SH-SY5Y (cell line): ENCODE data around the gene NOL4L.

Experiments used
- GATA2 ChIP-seq: IDR thresholded peaks from 2 replicates; pipeline ENCODE4 v1.6.1; 2011; ENCODE audit warnings: mild to moderate bottlenecking, low read depth, low read length
- GATA3 ChIP-seq: IDR thresholded peaks from 2 replicates; pipeline ENCODE4 v1.6.1; 2011; ENCODE audit warnings: low read depth, mild to moderate bottlenecking, low read length, moderate library complexity

Gene NOL4L

GRCh38 chr20:32519381-32519730 is 65.8 kb downstream of the NOL4L start:
- TF ChIP-seq GATA3 (no peak), GATA2 (no peak)

DNA sequence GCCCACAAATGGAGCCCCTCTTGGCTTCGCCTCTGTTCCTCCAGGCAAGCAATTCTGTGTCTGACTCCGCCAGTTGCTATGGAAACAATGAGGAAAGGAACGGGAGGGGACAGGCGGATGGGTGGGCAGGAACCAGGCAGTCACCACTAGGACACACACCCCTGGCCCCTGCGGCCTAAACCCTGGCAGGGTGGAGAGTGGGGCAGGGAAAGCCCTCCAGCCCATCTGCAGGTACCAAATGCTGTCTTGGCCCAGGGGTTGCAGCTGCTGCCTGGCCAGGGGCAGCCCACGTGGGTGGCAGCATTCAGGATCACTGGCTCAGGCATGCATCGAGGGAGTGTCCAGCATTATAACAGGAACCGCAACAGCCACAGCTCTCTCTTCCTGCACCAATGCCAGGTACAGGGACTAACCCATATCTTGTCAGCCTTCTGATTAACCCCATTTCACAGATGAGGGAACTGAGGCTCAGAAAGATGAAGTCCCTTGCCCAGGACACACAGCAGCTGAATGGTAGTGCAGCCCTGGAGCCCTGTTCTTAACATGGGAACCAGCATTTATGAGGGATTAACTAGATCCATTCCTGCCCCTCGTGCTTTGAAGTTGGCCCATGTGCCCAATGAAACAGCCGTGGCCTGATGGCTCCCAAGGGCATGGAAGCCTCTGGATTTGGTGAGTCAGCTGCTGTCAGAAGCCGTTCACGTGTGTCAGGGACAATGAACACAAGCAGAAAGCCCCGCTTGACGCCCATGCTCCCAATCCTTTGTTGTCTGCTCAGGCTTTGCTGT is 66.3 kb downstream of the NOL4L start:
- TF ChIP-seq GATA3 (no peak), GATA2 (no peak)

DNA sequence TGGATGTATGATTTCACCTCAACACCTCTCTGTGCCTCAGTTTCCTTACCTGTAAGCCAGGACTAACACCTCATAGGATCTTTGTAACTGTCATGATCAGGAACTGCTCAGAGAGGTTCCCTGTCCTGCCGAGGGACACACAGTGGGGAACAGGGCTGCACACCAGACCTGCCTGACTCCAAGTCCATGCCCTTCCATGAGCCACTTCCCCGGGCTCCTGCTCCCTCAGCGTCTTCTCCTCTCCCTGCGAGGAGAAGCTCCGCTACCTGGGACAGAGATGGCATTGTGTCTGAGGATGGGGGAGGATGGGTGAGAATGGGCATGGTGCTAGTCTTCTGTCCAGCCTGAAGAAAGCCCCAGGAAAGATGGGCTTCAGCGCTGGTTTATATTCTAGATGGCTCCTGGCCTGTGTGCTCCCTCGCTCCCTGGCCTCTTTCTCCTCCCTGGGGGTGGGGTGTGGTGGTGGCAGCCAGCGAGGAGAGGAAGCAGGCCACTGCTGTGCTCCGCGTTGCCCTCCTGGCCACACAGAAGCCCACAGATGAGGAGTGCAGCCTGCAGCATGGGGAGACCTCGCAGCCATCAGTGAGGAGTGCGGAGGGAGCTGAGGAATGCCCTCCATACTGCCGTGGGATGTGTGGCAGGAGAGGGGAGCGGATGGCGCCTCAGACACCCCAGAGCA is 67.1 kb downstream of the NOL4L start:
- TF ChIP-seq GATA2 (no peak), GATA3 (no peak)

GRCh38 chr20:32517518-32517873 is 67.6 kb downstream of the NOL4L start:
- TF ChIP-seq GATA3: no peak
- no peak for TF ChIP-seq GATA2

- TF ChIP-seq GATA2 (peak; percentile 100), GATA3 (no peak; the same call in 1 of the 2 replicates)
These were observed 68.3 kb downstream of the NOL4L start for GRCh38 chr20:32516583-32517517.

GRCh38 chr20:32515631-32516101 is 69.5 kb downstream of the NOL4L start:
- TF ChIP-seq GATA2 (no peak), GATA3 (no peak)

- TF ChIP-seq GATA3 (no peak), GATA2 (no peak)
These were observed 70.4 kb downstream of the NOL4L start for GRCh38 chr20:32514760-32515159.

DNA sequence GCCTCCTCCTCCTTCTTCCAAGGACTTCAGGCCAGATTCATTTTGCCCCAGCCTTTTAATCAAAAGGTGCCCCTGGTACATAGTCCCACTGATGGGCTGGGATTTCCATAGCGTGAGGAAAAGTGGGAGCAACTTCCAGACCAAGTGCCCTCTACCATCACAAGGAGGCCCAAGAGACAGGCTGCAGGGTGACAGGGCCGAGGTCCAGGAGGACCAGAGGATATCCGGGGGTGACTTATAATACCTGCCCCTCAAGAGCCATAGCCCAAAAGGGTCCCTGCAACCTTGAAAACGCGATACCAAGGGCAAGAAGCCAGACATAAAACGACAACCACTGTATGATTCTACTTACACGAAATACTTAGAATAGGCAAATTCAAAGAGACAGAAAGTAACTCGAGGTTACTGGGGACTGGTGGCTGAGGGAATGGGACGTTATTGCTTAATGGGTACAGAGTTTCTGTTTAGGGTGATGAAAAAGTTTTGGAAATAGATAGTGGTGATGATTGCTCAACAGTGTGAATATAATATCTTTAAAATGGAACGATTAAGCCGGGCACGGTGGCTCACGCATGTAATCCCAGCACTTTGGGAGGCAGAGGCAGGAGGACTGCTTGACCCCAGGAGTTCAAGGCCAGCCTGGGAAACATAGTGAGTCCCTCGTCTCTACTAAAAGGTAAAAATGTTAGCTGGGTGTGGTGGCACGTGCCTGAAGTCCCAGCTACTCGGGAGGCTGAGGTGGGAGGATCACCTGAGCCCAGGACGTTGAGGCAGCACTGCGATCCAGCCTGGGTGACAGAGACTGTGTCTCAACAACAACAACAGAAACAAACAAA is 71.9 kb downstream of the NOL4L start:
- TF ChIP-seq GATA2 (no peak), GATA3 (no peak)

DNA sequence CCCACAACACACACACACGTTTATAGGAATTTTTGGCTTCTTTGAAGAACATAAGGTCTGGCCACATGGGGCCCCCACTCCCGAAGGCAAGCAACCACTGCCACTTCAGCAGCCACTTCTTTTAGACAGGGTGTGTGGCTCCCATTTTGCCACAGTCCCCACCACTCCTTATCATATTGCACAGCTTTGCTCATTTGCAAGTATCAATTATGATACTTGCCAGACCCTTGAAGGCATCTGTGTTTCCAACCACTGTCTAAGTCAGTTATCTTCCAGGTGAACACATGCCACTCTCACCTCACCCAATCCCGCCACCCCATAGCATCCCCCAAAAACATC is 73.1 kb downstream of the NOL4L start:
- TF ChIP-seq GATA3 (no peak), GATA2 (no peak)

DNA sequence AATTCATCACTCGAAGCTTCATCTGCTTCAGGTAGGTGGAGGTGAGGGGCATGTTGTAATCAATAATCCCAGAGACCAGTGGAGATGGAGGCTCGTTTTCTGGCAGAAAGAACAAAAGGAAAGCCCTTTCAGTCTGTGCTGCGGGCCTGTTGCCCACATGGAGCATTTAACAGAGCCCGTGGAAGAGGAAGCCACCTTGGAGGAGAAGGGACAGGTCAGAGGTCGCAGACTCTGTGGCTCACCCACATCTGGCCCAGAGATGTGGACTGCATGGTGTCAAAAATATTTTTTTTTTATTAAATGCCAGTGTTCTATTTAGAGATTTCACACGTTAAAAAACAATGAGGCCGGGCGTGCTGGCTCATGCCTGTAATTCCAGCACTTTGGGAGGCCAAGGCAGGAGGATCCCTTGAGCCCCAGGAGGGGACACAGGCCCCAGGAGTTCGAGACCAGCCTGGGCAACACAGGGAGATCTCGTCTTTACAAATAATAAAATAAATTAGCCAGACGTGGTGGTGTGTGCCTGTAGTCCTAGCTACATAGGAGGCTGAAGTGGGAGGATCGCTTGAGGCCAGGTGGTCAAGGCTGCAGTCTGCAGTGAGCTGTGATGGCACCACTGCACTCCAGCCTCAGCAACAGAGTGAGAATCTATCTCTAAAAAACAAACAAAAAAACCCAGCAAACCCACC is 73.6 kb downstream of the NOL4L start:
- TF ChIP-seq GATA2 (no peak), GATA3 (no peak)

- TF ChIP-seq GATA2: no peak
- TF ChIP-seq GATA3: no peak
These were observed 74.4 kb downstream of the NOL4L start for GRCh38 chr20:32510601-32511357.

DNA sequence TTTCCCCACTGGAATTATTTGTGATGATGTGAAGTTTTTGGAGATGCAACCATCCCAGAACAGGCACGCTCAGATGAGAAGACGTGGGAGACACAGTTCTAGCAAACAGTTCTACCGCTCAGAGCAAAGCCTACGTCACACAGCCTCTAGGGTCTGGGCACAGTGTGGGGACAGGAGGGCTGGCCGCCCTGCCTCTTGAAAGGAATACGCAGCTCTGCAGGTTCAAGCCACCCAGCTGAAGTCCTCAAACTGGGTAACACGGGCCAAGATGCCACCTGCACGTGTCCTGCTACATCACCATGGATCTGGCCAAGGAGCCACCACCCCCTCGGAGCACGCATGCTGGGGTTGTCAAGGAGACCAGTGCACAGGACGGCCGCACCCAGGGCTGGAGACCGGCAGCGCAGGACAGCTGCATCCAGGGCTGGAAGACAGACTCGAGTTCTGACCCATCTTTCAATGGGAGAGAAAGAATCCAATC is 75.0 kb downstream of the NOL4L start:
- TF ChIP-seq GATA3: no peak
- no peak for TF ChIP-seq GATA2

GRCh38 chr20:32509639-32510066 is 75.5 kb downstream of the NOL4L start:
- TF ChIP-seq GATA2 (peak; percentile 98), GATA3 (peak; percentile 88)
